ENCODE data around the gene RGS17. TPM values are rescaled to one million over a fixed set of nuclear protein-coding genes. Genes with fewer than 3 reads are reported as not detected.
"Not testable (repeated sequence)": the region's sequence is repeated elsewhere in the genome, so short reads cannot be mapped to it uniquely, and the experiment has no call there.

The RGS17 gene
- total RNA-seq, 1 experiment from 2014 or later = 0.37 TPM

- Histone ChIP-seq H3K27me3 (replicated peaks) (no peaks in the 10 kb centered on the region), H3K36me3 (peaks cover 52% of the 10 kb centered on the region), H3K27ac (no peak overlapping the region)
These were observed 130.8 kb downstream of the RGS17 start for GRCh38 chr6:153000243-153000642.

GRCh38 chr6:152999538-152999937 is 131.5 kb downstream of the RGS17 start:
- DNase-seq (ENCODE audit: low read depth in 1 of 2, low spot score in 2 of 2); H3K9me3 ChIP-seq (replicated peaks); H3K27me3 ChIP-seq (replicated peaks); H3K27ac ChIP-seq; H3K4me3 ChIP-seq: not testable (repeated sequence)
- Histone ChIP-seq H3K36me3 (peaks cover 57% of the 10 kb centered on the region), H3K4me1 (replicated peaks) (peaks cover 15% of the 10 kb centered on the region; the same call in 1 of the 2 replicates)

More at GRCh38 chr6:153000243-153000642, 130.8 kb downstream of the RGS17 start:
- peaks cover 15% of the 10 kb centered on the region; the same call in 1 of the 2 replicates for H3K4me1 ChIP-seq (replicated peaks)
- H3K4me3 ChIP-seq = no peak overlapping the region
- no peaks in the 10 kb centered on the region for H3K9me3 ChIP-seq (replicated peaks)
- DNase-seq (ENCODE audit: low read depth in 1 of 2, low spot score in 2 of 2) = no peak

- Histone ChIP-seq H3K9me3 (replicated peaks) (no peaks in the 10 kb centered on the region), H3K4me3 (no peak overlapping the region), H3K27me3 (replicated peaks) (no peaks in the 10 kb centered on the region), H3K4me1 (replicated peaks) (no peaks in the 10 kb centered on the region), H3K36me3 (peaks cover 77% of the 10 kb centered on the region), H3K27ac (no peak overlapping the region)
- DNase-seq (ENCODE audit: low read depth in 1 of 2, low spot score in 2 of 2) = no peak
These were observed 137.2 kb downstream of the RGS17 start for GRCh38 chr6:152993847-152994246.

- no peak overlapping the region for H3K4me3 ChIP-seq
- H3K27me3 ChIP-seq (replicated peaks) = no peaks in the 10 kb centered on the region
- H3K27ac ChIP-seq = no peak overlapping the region
- no peaks in the 10 kb centered on the region for H3K9me3 ChIP-seq (replicated peaks)
- no peaks in the 10 kb centered on the region for H3K4me1 ChIP-seq (replicated peaks)
- DNase-seq (ENCODE audit: low read depth in 1 of 2, low spot score in 2 of 2) = no peak
- peaks cover 75% of the 10 kb centered on the region for H3K36me3 ChIP-seq
These were observed 137.7 kb downstream of the RGS17 start for GRCh38 chr6:152993431-152993830.

- no peak overlapping the region for H3K27ac ChIP-seq
- no peak for DNase-seq (ENCODE audit: low read depth in 1 of 2, low spot score in 2 of 2)
- no peaks in the 10 kb centered on the region for H3K9me3 ChIP-seq (replicated peaks)
- peaks cover 44% of the 10 kb centered on the region for H3K36me3 ChIP-seq
- H3K4me1 ChIP-seq (replicated peaks) = peaks cover 10% of the 10 kb centered on the region
- H3K27me3 ChIP-seq (replicated peaks) = no peaks in the 10 kb centered on the region
- H3K4me3 ChIP-seq = no peak overlapping the region
These were observed 144.1 kb downstream of the RGS17 start for GRCh38 chr6:152986978-152987377.

GRCh38 chr6:152985300-152985699 is 145.8 kb downstream of the RGS17 start:
- DNase-seq (ENCODE audit: low read depth in 1 of 2, low spot score in 2 of 2); H3K27me3 ChIP-seq (replicated peaks); H3K27ac ChIP-seq; H3K9me3 ChIP-seq (replicated peaks); H3K4me3 ChIP-seq: not testable (repeated sequence)
- H3K4me1 ChIP-seq (replicated peaks) = peaks cover 15% of the 10 kb centered on the region
- H3K36me3 ChIP-seq = peaks cover 42% of the 10 kb centered on the region

GRCh38 chr6:152984513-152984872 is 146.6 kb downstream of the RGS17 start:
- H3K4me3 ChIP-seq = peak overlapping the region; percentile 82
- DNase-seq (ENCODE audit: low read depth in 1 of 2, low spot score in 2 of 2) = peak in 1 of 2 experiments; percentile 27
- peaks cover 22% of the 10 kb centered on the region for H3K4me1 ChIP-seq (replicated peaks)
- peaks cover 45% of the 10 kb centered on the region for H3K36me3 ChIP-seq
- H3K27me3 ChIP-seq (replicated peaks) = no peaks in the 10 kb centered on the region
- H3K27ac ChIP-seq = peak overlapping the region; percentile 86
- H3K9me3 ChIP-seq (replicated peaks) = no peaks in the 10 kb centered on the region

- Histone ChIP-seq H3K9me3 (replicated peaks) (no peaks in the 10 kb centered on the region), H3K27me3 (replicated peaks) (no peaks in the 10 kb centered on the region), H3K4me1 (replicated peaks) (peaks cover 27% of the 10 kb centered on the region), H3K27ac (peak overlapping the region; percentile 86), H3K4me3 (peak overlapping the region; percentile 82), H3K36me3 (peaks cover 51% of the 10 kb centered on the region)
- DNase-seq (ENCODE audit: low read depth in 1 of 2, low spot score in 2 of 2) = peak; percentile 85 to 99
These were observed 147.2 kb downstream of the RGS17 start for GRCh38 chr6:152983637-152984512.

GRCh38 chr6:152982904-152983636 is 148.0 kb downstream of the RGS17 start, which contains the start of gene FBXO5:
TSS of gene FBXO5 (minus strand) at chr6:152983041. CDS start at chr6:152982959, 82 bp downstream.
- peak within 1 kb of the TSS; percentile 86 for H3K27ac ChIP-seq
- H3K27me3 ChIP-seq (replicated peaks) = no peaks in the 10 kb centered on the region
- H3K36me3 ChIP-seq = peaks cover 56% of the 10 kb centered on the region
- peak within 1 kb of the TSS; percentile 82 for H3K4me3 ChIP-seq
- no peaks in the 10 kb centered on the region for H3K9me3 ChIP-seq (replicated peaks)
- peaks cover 33% of the 10 kb centered on the region for H3K4me1 ChIP-seq (replicated peaks)
- DNase-seq (ENCODE audit: low read depth in 1 of 2, low spot score in 2 of 2) = peak; percentile 98 to 100

- Histone ChIP-seq H3K36me3 (peaks cover 64% of the 10 kb centered on the region), H3K9me3 (replicated peaks) (no peaks in the 10 kb centered on the region), H3K27me3 (replicated peaks) (no peaks in the 10 kb centered on the region), H3K27ac (peak overlapping the region; percentile 71), H3K4me1 (replicated peaks) (peaks cover 41% of the 10 kb centered on the region), H3K4me3 (peak overlapping the region; percentile 82)
- peak in 1 of 2 experiments; percentile 43 for DNase-seq (ENCODE audit: low read depth in 1 of 2, low spot score in 2 of 2)
These were observed 148.8 kb downstream of the RGS17 start for GRCh38 chr6:152981989-152982903.

- no peaks in the 10 kb centered on the region for H3K9me3 ChIP-seq (replicated peaks)
- peaks cover 51% of the 10 kb centered on the region for H3K4me1 ChIP-seq (replicated peaks)
- no peaks in the 10 kb centered on the region for H3K27me3 ChIP-seq (replicated peaks)
- peak overlapping the region; percentile 82 for H3K4me3 ChIP-seq
- no peak overlapping the region for H3K27ac ChIP-seq
- H3K36me3 ChIP-seq = peaks cover 70% of the 10 kb centered on the region
- no peak for DNase-seq (ENCODE audit: low read depth in 1 of 2, low spot score in 2 of 2)
These were observed 149.9 kb downstream of the RGS17 start for GRCh38 chr6:152981219-152981618.

GRCh38 chr6:152980656-152981055 is 150.4 kb downstream of the RGS17 start:
- H3K9me3 ChIP-seq (replicated peaks) = no peaks in the 10 kb centered on the region
- H3K4me3 ChIP-seq = peak overlapping the region; percentile 82
- peaks cover 72% of the 10 kb centered on the region for H3K36me3 ChIP-seq
- H3K27me3 ChIP-seq (replicated peaks) = no peaks in the 10 kb centered on the region
- no peak for DNase-seq (ENCODE audit: low read depth in 1 of 2, low spot score in 2 of 2)
- no peak overlapping the region for H3K27ac ChIP-seq
- H3K4me1 ChIP-seq (replicated peaks) = peaks cover 52% of the 10 kb centered on the region

GRCh38 chr6:152979116-152979515 is 152.0 kb downstream of the RGS17 start:
- no peak for DNase-seq (ENCODE audit: low read depth in 1 of 2, low spot score in 2 of 2)
- Histone ChIP-seq H3K4me3 (no peak overlapping the region), H3K36me3 (peaks cover 81% of the 10 kb centered on the region), H3K27me3 (replicated peaks) (no peaks in the 10 kb centered on the region), H3K9me3 (replicated peaks) (no peaks in the 10 kb centered on the region), H3K4me1 (replicated peaks) (peaks cover 49% of the 10 kb centered on the region), H3K27ac (no peak overlapping the region)

Data from SJSA1 (cell line).